Motor neuron (in vitro differentiated cells): ENCODE data around the gene GCK. TPM values are rescaled to one million over a fixed set of nuclear protein-coding genes. Genes with fewer than 3 reads are reported as not detected.
"Not testable (repeated sequence)": the region's sequence is repeated elsewhere in the genome, so short reads cannot be mapped to it uniquely, and the experiment has no call there.

ENCODE experiments used
- ATAC-seq, 8 experiments: fragments of 200-7000 bp; cut with Tn5 transposase; replicated peaks in 6 of 8; 2 replicates each; pipeline ENCODE4 v1.8.0; 2021; ENCODE audit warnings: mild to moderate bottlenecking in 8 of 8, moderate library complexity in 8 of 8
- H3K27ac ChIP-seq, 2 donors: fragments of 250-450 bp; sonication (Bioruptor Pico); 2 replicates each; pipeline ENCODE4 v1.9.0; 2021; ENCODE audit warnings: antibody characterized with exemption in 2 of 2, mild to moderate bottlenecking in 2 of 2, moderate library complexity in 1 of 2
- H3K4me1 ChIP-seq, 2 donors: fragments of 250-450 bp; sonication (Bioruptor Pico); replicated peaks in 1 of 2; 2 replicates each; pipeline ENCODE4 v1.6.1; 2021; ENCODE audit warnings: antibody characterized with exemption in 2 of 2, mild to moderate bottlenecking in 2 of 2, moderate library complexity in 1 of 2
- H3K4me3 ChIP-seq, 5 donors: fragments of 250-450 bp; sonication (Bioruptor Pico); 2 replicates each; pipeline ENCODE4 v1.9.0; 2021; ENCODE audit warnings: antibody characterized with exemption in 5 of 5, mild to moderate bottlenecking in 5 of 5, moderate library complexity in 4 of 5
- WGBS, 10 experiments: fragments of 450-650 bp; shearing (Covaris generic); methylation state at CpG; one replicate each; pipeline ENCODE4 v1.0.0; 2022; 5-methylcytosine and 5-hydroxymethylcytosine counted together
- in situ Hi-C, 9 experiments: fragments of 400-800 bp; cut with MboI; loops; one replicate each; pipeline ENCODE4 v1.15.0; 2021; ENCODE audit warnings: low sequenced_read_pairs in 9 of 9, low pct_unique_long_range_greater_than_20kb in 2 of 9; ENCODE audit not compliant: unreplicated experiment in 9 of 9
- total RNA-seq, 8 experiments: library from RNA; unstranded; fragments of 300-600 nt; gene quantifications; 2 replicates each; pipeline versions ENCODE4 v1.2.3 to v1.2.4, GENCODE V29; 2022

Gene GCK
- total RNA-seq, 8 experiments from 2014 or later: 0.31 to 5.1 (median 2.5) TPM

- Histone ChIP-seq H3K27ac (no peak overlapping the region), H3K4me1 (peaks cover 5 to 14% of the 10 kb centered on the region in 2 donors), H3K4me3 (no peak overlapping the region)
- in situ Hi-C loops: loop anchor here in 2 of 9 experiments (25.0 kb wide), 2 partner anchors 176 to 274 kb away; partner anchors contain the start of genes NUDCD3 (in 2 of the 2) and DBNL (in 1 of the 2)
- no peak for ATAC-seq
- WGBS, 10 experiments: 73 to 100% (median 90%) methylated on average over 1 to 3 of the region's 3 CpGs; no CpG with 5 or more reads in 5 of the 10 experiments
Measured at GRCh38 chr7:44213206-44213876, 24.1 kb upstream of the GCK start.

- in situ Hi-C loops: loop anchor here in 2 of 9 experiments (25.0 kb wide), 2 partner anchors 175 to 275 kb away; partner anchors contain the start of genes NUDCD3 (in 2 of the 2) and DBNL (in 1 of the 2)
- H3K4me3 ChIP-seq: no peak overlapping the region
- no peak overlapping the region for H3K27ac ChIP-seq
- WGBS, 10 experiments: 52 to 100% (median 100%) methylated on average over 1 to 3 of the region's 7 CpGs; no CpG with 5 or more reads in 7 of the 10 experiments
- H3K4me1 ChIP-seq: peaks cover 0 to 8% of the 10 kb centered on the region in 2 donors
- no peak for ATAC-seq
Measured at GRCh38 chr7:44212581-44213184, 23.4 kb upstream of the GCK start.

- Histone ChIP-seq H3K4me1 (peaks cover 0 to 7% of the 10 kb centered on the region in 2 donors), H3K27ac (no peak overlapping the region), H3K4me3 (no peak overlapping the region)
- peak in 5 of 8 experiments; percentile 4 to 62 (median 49) for ATAC-seq
- WGBS, 10 experiments: 39 to 87% (median 77%) methylated on average over 1 to 6 of the region's 6 CpGs; no CpG with 5 or more reads in 3 of the 10 experiments
- in situ Hi-C loops: loop anchor here in 2 of 9 experiments (25.0 kb wide), 2 partner anchors 175 to 275 kb away; partner anchors contain the start of genes NUDCD3 (in 2 of the 2) and DBNL (in 1 of the 2)
Measured at GRCh38 chr7:44212018-44212417, 22.8 kb upstream of the GCK start.

- in situ Hi-C loops: loop anchor here in 2 of 9 experiments (25.0 kb wide), 2 partner anchors 174 to 276 kb away; partner anchors contain the start of genes NUDCD3 (in 2 of the 2) and DBNL (in 1 of the 2)
- 80 to 100% (median 99%) methylated on average over 1 to 6 of the region's 10 CpGs; no CpG with 5 or more reads in 4 of the 10 experiments for WGBS, 10 experiments
- H3K4me1 ChIP-seq: peaks cover 0 to 7% of the 10 kb centered on the region in 2 donors
- no peak for ATAC-seq
- H3K4me3 ChIP-seq: no peak overlapping the region
- no peak overlapping the region for H3K27ac ChIP-seq
Measured at GRCh38 chr7:44211126-44211675, 22.0 kb upstream of the GCK start.

GRCh38 chr7:44210107-44210506, 20.9 kb upstream of the GCK start:
- Histone ChIP-seq H3K4me1 (peaks cover 0 to 7% of the 10 kb centered on the region in 2 donors), H3K27ac (no peak overlapping the region), H3K4me3 (no peak overlapping the region)
- 72 to 100% (median 95%) methylated on average over 1 to 5 of the region's 5 CpGs; no CpG with 5 or more reads in 1 of the 10 experiments for WGBS, 10 experiments
- no peak for ATAC-seq
- in situ Hi-C loops: loop anchor here in 2 of 9 experiments (25.0 kb wide), 2 partner anchors 173 to 277 kb away; partner anchors contain the start of genes NUDCD3 (in 2 of the 2) and DBNL (in 1 of the 2)

GRCh38 chr7:44208085-44208484, 18.8 kb upstream of the GCK start:
- in situ Hi-C loops: loop anchor here in 2 of 9 experiments (25.0 kb wide), 2 partner anchors 171 to 279 kb away; partner anchors contain the start of genes NUDCD3 (in 2 of the 2) and DBNL (in 1 of the 2)
- H3K4me3 ChIP-seq: no peak overlapping the region
- 90 to 100% (median 98%) methylated on average over 1 to 5 of the region's 7 CpGs; no CpG with 5 or more reads in 4 of the 10 experiments for WGBS, 10 experiments
- ATAC-seq: no peak
- peaks cover 0 to 2% of the 10 kb centered on the region in 2 donors for H3K4me1 ChIP-seq
- H3K27ac ChIP-seq: no peak overlapping the region

GRCh38 chr7:44206008-44206407, 16.8 kb upstream of the GCK start:
- in situ Hi-C loops: loop anchor here in 2 of 9 experiments (25.0 kb wide), 2 partner anchors 169 to 281 kb away; partner anchors contain the start of genes NUDCD3 (in 2 of the 2) and DBNL (in 1 of the 2)
- H3K4me1 ChIP-seq: peaks cover 0 to 12% of the 10 kb centered on the region in 2 donors
- no peak overlapping the region for H3K27ac ChIP-seq
- 60 to 100% (median 90%) methylated on average over 2 to 3 of the region's 5 CpGs; no CpG with 5 or more reads in 3 of the 10 experiments for WGBS, 10 experiments
- no peak overlapping the region for H3K4me3 ChIP-seq
- peak in 3 of 8 experiments; percentile 26 to 70 (median 42) for ATAC-seq

- WGBS, 10 experiments: 0 to 13% (median 6%) methylated on average over 1 to 8 of the region's 8 CpGs; no CpG with 5 or more reads in 1 of the 10 experiments
- Histone ChIP-seq H3K27ac (peak overlapping the region; percentile 80 to 97), H3K4me3 (peak overlapping the region; percentile 65 to 99 (median 77)), H3K4me1 (peaks cover 0 to 12% of the 10 kb centered on the region in 2 donors)
- in situ Hi-C loops: loop anchor here in 2 of 9 experiments (25.0 kb wide), 2 partner anchors 165 to 285 kb away; partner anchors contain the start of genes NUDCD3 (in 2 of the 2) and DBNL (in 1 of the 2)
- ATAC-seq: peak in 2 of 8 experiments; percentile 5
Measured at GRCh38 chr7:44201813-44202212, 12.6 kb upstream of the GCK start.

- Histone ChIP-seq H3K4me1 (peaks cover 0 to 12% of the 10 kb centered on the region in 2 donors), H3K4me3 (peak within 1 kb of the TSS; percentile 65 to 99 (median 77)), H3K27ac (peak within 1 kb of the TSS; percentile 80 to 97)
- in situ Hi-C loops: loop anchor here in 2 of 9 experiments (25.0 kb wide), 2 partner anchors 164 to 286 kb away; partner anchors contain the start of genes NUDCD3 (in 2 of the 2) and DBNL (in 1 of the 2)
- peak; percentile 95 to 99 (median 97) for ATAC-seq
- 0 to 3% (median 0%) methylated on average over 3 to 6 of the region's 58 CpGs; no CpG with 5 or more reads in 6 of the 10 experiments for WGBS, 10 experiments
Measured at GRCh38 chr7:44200699-44201461, 11.6 kb upstream of the GCK start, which contains the start of gene YKT6. YKT6 (plus strand) TSS chr7:44200978; CDS start chr7:44201136, 158 bp downstream.

- not testable (repeated sequence) for ATAC-seq, H3K27ac ChIP-seq
- in situ Hi-C loops: loop anchor here in 2 of 9 experiments (25.0 kb wide), 2 partner anchors 163 to 287 kb away; partner anchors contain the start of genes NUDCD3 (in 2 of the 2) and DBNL (in 1 of the 2)
- Histone ChIP-seq H3K4me3 (peak overlapping the region in 2 of 5 donors; percentile 77 to 98), H3K4me1 (peaks cover 0 to 12% of the 10 kb centered on the region in 2 donors)
- WGBS, 10 experiments: no CpG with 5 or more reads among the region's 3 CpGs
Measured at GRCh38 chr7:44200163-44200562, 10.9 kb upstream of the GCK start.

GRCh38 chr7:44197474-44197873, 8.2 kb upstream of the GCK start:
- H3K4me1 ChIP-seq: peaks cover 0 to 8% of the 10 kb centered on the region in 2 donors
- H3K4me3 ChIP-seq: no peak overlapping the region
- in situ Hi-C loops: loop anchor here in 1 of 9 experiments (10.0 kb wide), 1 partner anchor 73 kb away; the partner anchor contains the start of gene POLD2
- ATAC-seq: no peak
- WGBS, 10 experiments: 55 to 85% (median 71%) methylated on average over 1 to 7 of the region's 7 CpGs; no CpG with 5 or more reads in 1 of the 10 experiments
- no peak overlapping the region for H3K27ac ChIP-seq
